Measurements from ENCODE around the gene CAPNS1. TPM values are rescaled to one million over a fixed set of nuclear protein-coding genes. Genes with fewer than 3 reads are reported as not detected.

Gene CAPNS1
- total RNA-seq, 1 donor from 2014 or later, result 334 TPM

Other genes starting within 250 kb of the CAPNS1 start
- 2.7 and 3.6 TPM in 2 replicates for gene NFKBID, start 239.5 kb upstream of the CAPNS1 start, total RNA-seq
- not detected in 2 replicates for gene HCST, start 237.5 kb upstream of the CAPNS1 start, total RNA-seq
- not detected in 2 replicates for gene TYROBP, start 231.8 kb upstream of the CAPNS1 start, total RNA-seq
- gene LRFN3, start 203.7 kb upstream of the CAPNS1 start, total RNA-seq, result 13.3 and 24.3 TPM in 2 replicates
- gene SDHAF1, start 144.9 kb upstream of the CAPNS1 start, total RNA-seq, result 19.8 and 29.1 TPM in 2 replicates
- not detected in 2 replicates for gene SYNE4, start 131.3 kb upstream of the CAPNS1 start, total RNA-seq
- 22.5 and 35.5 TPM in 2 replicates for gene ALKBH6, start 125.9 kb upstream of the CAPNS1 start, total RNA-seq
- gene CLIP3, start 107.2 kb upstream of the CAPNS1 start, total RNA-seq, result 14.0 TPM in 2 replicates
- gene THAP8, start 85.8 kb upstream of the CAPNS1 start, total RNA-seq, result 10.3 and 13.9 TPM in 2 replicates
- 2.3 and 4.8 TPM in 2 replicates for gene WDR62, start 85.2 kb upstream of the CAPNS1 start, total RNA-seq
- not detected in 2 replicates for gene OVOL3, start 28.9 kb upstream of the CAPNS1 start, total RNA-seq
- gene POLR2I, start 25.2 kb upstream of the CAPNS1 start, total RNA-seq, result 38.7 and 51.9 TPM in 2 replicates
- 246 and 286 TPM in 2 replicates for gene TBCB, start 24.6 kb upstream of the CAPNS1 start, total RNA-seq
- gene COX7A1, start 12.4 kb downstream of the CAPNS1 start, total RNA-seq, result 4.8 and 26.8 TPM in 2 replicates
- 1.2 and 2.9 TPM in 2 replicates for gene ZNF565, start 74.6 kb downstream of the CAPNS1 start, total RNA-seq
- 68.7 and 77.4 TPM in 2 replicates for gene ZNF146, start 75.0 kb downstream of the CAPNS1 start, total RNA-seq
- gene ZFP14, start 239.1 kb downstream of the CAPNS1 start, total RNA-seq, result 1.2 and 3.5 TPM in 2 replicates